NCI-H526 (cell line): ENCODE results near the gene LMF1.

Experiments
- DNase-seq, 2 experiments: peaks; one replicate each; lab custom pipeline; 2025; lab: John Stamatoyannopoulos, UW

Gene LMF1

DNA sequence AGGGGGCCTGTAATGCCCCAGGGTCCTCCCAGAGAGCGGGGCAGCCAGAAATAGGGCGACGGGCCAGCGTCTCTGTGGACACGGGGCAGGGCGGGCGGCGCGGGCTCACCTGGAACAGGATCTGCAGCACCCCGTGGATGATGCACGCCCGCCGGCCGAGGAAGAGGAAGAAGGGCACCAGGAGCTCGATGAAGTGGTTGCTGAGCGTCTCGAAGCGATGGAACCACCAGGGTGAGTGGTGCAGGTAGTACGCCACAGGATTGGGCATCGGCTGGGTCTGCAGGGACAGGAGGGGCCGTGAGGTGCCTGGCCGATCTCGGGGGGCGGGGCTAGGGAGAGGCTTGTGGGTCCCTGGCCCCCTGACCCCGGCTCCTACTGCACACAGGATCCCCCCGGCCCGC lies 91.3 kb downstream of the LMF1 start:
- no peak for DNase-seq

DNA sequence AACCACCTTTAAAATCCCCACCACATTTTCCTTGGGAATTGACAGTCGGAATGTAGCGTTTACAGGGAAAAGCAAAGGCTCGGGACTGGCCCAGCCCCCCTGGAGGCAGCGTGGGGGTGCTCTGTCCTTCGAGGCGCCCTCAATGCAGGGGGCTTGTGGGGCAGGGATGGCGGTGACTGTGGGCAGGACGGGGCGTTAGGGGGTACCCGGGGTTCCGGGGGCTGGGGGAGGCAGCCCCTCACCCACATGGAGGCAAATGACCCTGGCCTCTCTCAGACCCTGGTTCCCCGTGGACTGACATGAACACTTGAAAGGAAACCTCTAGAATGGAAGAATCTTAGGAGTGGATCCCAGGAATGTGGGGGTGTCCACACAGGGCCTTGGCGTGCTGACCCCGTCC lies 91.9 kb downstream of the LMF1 start:
- no peak for DNase-seq

DNA sequence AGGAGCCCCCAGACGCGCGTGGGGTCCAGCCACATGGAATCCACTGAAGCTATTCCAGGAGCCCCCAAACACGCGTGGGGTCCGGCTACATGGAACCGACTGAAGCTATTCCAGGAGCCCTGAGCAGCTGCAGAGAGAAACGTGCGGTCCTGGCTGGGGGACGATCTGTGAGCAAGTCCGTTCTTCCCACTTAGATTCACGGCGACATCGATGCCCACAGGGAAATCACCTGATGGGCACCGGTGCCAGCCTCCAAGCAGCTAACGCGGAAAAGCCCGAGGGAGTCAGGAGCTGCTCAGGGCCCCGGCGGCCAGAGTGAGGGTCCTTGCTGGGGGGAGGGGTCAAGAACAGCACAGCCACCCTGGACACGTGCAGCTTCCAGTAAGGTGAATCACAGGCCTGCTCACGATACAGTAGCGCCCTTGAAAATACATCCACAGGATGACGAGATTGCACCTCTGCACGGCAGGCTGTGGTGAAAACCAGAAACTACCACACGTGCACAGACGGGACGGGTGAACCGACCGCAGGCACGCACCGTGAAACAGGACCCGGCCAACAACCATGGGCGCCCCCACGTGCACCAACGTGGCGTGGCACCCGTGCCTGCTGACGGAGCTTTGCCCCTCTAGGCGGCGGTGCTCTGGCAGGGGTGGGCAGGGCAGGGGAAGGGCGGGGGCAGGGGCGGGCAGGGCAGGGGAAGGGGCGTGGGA lies 92.6 kb downstream of the LMF1 start:
- peak in 1 of 2 experiments; percentile 60 for DNase-seq

DNA sequence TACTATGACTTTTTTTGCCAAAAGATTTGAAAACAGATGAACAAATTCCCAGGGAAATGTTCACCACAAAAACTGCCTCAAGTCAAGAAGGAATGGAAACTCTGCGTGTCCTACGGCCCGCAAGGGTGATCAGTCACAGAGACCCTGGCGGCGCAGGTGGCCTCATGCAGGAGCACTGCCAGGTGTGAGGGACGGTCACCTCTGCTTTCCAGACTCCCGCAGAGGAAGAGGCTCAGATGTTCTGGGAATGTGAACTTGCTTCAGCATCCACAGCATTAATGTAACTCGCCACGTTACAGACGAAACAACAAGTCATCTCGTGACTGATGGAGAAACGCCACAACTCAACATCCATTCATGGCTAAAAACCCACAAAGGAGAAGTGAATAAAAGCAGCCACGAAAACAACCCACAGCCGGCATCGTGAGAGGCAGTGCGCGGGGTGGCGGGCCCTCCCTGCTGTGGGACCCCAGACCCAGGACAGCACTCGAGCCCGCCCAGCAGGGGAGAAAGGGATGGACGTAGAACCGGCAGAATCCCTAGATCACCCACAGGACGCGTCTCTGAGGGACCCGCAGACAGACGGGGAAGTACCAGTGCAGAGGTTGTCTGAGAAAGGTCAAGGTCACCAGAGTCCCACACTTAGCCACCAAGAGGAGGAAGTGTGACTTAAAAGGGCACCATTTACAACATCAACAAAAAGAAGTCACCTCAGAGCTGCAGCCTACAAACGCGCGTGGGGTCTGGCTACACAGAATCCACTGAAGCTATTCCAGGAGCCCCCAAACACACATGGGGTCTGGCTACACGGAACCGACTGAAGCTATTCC lies 93.3 kb downstream of the LMF1 start:
- no peak for DNase-seq

DNA sequence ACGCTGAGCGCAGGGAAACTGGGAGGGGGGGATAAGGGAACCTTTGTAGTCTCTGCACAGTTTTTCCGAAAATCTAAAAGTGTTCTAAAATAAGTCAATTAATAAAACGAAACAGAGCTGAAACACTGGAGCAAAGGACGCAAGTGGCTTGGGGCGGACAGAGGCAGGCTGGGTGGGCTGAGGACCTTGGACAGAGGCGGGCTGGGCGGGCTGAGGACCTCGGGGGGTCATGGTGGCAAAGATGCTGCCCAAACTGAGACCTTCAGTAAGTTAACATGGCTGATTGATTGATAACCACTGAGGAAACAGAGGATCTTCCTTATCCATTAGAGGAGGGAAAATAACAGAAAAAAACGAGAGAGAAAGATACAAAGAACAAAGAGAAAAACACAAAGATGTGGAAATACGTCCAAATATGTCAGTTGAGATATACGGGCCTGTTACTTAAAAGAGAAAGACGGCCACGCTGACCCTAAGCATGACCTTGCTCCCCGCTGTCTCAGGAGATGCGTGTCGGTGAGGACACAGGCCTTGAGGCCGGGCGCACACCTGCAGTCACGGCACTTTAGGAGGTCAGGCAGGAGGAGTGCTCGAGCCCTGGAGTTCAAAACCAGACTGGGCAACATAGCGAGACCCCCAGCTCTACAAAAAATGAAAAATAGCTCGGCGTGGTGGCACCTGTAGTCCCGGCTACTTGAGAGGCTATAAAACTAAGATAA lies 94.1 kb downstream of the LMF1 start:
- DNase-seq: no peak

DNA sequence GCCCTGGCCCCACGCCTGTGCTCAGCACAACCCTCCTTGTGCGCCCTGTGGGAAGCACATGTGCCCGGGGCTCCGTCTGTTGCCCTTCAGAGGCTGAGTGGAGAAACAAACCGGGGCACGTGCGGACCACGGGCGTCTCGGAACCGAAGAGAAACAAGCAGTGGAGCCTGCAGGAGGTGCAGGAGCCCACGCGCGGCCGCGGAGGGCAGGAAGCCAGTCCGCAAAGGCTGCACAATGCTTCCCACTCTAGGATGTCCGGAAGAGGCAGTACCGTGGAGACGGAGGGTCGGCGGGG lies 94.8 kb downstream of the LMF1 start:
- DNase-seq: no peak

DNA sequence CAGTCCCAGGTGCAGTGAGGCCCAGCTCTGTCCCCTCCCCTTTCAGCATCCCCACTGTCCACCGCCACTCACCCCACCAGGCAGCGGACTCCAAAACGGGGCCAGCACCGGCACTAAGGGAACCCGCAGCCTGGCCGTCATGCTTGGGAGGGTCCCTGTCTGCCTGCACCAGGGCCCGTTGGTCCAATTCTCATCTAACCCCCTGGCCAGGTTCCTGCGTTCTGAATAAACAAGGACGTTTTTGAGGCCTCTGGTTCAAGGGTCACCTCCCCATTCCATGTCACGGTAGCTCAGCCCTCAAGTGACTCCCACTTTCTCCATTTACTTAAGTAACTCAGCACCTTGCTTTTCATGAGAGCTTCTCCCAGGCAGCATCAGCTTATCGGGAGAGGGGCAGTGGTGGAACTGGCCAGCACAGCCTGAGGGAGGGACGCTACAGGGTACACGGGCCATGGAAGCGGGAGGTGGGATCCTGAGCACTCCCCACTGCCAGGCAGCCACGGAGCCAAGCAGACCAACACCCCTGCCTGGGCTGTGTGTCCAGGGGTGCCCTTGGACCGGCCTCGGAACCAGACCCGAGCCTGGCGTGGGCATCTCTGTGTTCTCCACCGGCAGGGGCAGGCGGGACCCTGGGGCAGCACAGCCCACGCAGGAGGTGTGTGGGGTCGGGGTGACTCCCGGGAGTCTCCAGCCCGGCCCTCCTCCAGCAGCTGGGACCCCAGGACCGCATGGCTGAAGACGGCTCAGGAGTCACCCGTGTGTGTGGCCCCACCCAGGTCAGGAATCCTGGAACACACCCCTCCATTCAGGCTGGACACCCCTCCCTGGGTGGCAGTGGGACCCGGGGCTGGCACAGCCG lies 95.4 kb downstream of the LMF1 start:
- no peak for DNase-seq

DNA sequence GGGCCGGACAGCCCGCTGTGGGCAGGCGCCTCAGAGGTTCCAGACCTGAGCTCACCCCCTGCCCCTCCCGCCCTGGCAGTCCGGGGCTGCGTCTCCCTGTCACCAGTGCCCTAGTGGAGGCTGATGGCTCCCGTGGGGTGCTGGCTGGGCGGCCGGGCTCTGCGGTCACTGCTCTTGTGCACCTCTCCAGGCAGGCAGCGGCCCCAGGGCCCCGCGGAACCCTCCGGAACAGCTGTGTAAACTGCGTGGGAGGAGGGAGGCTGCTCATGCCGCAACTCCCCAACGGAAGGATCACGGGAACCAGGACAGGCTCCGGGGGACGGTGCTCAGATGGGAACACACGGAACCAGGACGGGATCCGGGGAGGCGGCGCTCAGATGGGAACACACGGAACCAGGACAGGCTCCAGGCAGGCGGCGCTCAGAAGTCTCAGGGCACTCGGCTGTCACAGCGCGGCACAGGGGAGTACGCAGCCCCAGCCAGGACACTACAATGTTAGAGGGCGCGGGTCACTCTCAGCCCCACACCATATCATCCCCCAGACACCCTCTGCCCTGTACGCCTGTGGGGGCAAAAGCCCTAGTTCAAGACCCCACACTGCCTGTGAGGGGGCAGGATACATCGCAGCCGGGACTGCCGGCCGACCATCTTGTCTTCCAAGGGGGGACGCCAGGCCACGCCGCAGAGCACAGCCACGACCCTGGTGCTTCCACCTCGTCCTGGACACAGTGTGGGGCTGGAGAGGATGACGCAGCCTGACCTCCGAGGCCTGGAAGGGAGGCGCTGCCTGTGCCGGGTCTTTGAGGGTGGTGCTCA lies 96.2 kb downstream of the LMF1 start:
- DNase-seq: no peak

DNA sequence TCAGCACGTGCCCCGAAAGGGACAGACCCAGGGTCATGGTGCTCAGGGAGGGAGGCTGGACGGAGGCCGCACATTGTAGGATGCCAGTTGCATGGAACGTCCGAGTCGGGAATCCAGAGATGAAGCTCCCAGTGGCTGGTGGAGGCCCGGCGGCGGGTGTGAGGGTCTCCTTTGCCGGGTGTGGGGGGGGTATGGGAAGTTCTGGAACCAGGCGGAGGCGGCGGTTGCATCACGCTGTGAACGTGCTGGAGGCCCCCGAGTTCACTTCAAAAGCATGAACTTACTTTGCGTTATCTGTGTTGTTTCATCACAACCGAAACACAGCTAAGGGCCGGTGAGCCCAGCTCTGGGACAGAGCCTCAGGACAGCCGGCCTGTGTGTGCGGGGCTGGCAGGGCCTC lies 96.9 kb downstream of the LMF1 start:
- no peak for DNase-seq

DNA sequence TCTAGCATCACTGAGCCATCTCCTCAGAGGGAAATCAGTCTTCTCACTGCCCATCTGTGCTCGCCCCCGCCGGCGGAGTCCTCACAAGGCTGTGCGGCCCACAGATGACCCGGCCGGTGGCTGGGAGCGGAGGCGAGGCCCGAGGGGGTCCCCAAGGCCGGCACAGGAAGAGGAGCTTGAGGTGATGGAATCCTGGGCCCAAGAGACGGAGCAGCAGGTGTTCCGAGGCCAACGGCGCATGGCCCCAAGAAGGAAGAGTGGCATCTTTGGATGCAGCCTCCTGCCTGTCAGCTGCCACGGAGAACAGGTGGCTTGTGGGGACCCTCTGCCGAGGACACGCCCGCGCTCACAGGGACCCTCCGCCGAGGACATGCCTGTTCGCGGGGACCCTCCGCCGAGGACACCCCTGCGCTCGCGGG lies 97.5 kb downstream of the LMF1 start:
- DNase-seq: no peak

DNA sequence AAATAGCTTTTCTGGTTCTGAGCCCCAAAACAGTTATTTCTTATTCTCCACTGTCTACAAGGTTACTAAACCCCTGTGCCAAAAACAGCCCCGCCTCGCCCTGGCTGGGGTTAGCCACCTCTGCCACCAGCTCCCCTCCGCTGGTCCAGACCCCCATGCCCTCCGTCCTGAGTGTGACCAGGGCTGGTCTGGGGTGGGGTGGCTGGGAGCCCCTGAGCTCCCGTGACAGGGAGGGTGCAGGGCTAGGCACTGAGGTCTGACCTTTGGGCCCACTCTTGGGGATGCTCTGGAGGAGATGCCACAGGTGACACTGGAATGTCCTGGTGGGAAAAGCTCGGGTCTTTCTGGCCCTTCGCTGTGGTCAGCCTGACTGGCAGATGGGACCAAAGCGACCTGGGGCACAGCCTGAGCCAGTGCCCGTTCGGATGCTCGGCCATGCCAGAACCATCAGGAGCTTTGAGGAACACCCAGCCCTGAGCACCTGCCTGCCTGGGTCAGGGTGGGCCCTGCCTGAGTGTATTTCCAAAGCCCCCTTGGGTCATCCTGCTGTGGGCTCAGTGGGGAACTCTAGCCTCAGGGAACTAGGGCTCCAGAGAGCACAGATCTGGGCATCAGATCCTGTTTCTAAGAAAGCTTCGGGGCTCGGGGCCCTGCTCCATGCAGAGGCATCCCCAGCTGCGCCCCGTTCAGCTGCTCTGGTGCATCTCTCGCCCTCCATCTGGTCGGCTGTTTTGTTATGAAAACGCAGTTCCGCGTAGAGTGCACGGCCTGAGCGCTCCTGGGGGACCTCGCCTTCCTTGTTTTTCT lies 98.1 kb downstream of the LMF1 start:
- no peak for DNase-seq

DNA sequence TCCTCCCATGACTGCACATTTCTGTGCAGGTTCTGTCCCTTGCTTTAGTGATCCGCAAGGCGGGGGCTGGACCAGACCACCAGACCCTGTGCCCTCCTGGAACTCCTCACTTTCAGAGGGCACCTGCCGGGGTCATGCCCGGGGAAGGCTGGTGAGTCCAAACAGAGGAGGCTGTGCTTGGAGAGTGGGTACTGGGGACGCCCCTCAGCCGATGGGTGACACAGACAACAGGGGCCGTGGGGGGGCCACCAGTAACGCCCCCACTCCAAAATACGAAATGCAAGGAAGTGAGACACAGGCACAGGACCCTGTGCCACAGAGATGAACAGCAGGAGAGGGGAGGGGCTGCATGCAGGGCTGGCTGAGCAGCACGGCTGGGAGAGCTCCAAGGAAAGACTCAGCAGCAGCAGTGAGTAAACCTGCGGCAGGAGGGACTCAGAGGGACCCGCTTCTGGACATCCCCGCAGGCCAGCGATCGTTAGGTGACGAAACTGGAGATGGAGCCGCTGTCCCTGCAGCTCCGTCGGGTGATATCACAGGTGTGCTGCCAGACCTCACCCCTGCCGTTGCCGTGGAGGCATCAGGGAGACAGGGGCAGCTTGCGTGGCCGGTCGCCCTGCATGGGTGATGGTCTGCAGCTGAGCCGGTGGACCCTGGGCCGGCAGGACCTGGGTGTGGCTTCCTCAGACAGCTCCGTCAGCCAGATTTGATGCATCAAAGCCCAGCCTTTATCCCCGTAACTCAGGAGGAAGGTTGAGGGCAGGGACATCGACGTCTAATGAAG lies 99.0 kb downstream of the LMF1 start:
- DNase-seq: no peak

DNA sequence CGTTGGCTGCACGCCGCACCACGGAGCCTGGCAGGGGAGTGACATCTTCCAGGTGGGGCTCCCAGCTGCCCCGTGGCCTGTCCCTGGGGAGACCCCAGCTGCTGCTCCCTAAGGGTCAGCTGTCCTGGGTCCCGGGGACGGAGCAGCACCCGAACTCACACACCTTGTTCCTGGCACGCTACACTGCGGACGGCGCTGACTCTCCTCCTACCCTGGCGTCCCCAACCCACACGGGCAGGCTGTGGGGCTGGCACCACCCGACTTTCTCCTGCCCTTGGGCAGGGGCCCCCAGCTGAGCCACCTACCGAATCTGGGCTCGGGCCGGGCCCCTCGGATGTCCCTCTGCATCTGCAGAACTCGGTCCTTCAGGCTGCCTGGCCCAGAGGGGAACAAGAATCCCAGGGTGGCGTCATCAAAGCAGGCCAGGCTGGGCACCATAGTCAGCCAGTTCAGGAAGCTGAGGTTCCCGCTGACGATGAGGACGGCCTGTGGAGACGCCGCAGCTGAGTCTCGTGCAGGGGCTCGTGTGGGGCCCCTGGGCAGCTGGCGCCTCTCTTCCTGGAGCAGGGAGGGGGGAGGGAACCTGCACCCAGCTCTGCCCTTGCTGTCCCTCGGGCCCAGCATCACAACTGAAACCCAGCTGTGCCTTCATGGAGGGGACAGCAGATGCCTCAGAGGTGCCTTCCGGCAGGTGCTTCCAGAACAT lies 99.8 kb downstream of the LMF1 start:
- DNase-seq: no peak

DNA sequence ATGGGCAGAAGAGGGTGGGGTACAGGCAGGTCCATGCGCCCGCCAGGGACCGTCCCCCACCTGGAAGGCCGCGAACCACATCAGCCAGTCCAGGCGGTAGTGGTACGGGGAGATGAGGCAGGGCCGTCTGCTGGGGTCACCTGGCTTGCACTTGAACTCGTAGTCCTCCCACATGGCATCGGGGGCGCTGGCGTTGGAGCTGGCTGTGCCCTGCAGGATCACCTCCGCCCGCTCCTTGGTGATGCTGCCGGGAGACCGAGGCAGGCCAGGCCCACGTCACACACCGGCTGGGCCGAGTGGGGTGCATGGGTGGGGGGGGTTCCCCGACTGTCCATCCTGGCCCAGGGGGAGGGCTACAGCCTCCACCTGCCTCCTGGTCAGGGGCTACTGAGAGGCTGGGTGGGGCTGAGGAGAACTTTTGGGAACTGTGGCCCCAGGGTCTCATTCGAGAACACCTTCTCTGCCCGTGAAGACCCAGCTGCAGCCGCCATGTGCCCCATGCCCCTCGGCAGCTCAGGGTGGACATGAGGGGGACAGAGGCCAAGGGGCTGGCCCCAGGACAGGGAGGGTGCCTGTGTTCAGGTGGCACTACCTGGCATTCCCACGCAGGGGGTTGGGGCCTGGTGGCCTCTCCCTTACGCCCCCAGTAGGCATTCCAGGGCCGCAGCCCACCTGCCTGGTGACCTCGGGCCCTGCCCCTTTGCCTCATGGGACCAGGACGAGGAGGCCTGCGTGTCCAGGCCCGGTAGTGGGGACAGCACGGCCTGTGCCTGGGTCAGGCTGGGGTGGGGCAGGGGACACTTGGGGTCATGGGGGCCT lies 100.8 kb downstream of the LMF1 start:
- no peak for DNase-seq

DNA sequence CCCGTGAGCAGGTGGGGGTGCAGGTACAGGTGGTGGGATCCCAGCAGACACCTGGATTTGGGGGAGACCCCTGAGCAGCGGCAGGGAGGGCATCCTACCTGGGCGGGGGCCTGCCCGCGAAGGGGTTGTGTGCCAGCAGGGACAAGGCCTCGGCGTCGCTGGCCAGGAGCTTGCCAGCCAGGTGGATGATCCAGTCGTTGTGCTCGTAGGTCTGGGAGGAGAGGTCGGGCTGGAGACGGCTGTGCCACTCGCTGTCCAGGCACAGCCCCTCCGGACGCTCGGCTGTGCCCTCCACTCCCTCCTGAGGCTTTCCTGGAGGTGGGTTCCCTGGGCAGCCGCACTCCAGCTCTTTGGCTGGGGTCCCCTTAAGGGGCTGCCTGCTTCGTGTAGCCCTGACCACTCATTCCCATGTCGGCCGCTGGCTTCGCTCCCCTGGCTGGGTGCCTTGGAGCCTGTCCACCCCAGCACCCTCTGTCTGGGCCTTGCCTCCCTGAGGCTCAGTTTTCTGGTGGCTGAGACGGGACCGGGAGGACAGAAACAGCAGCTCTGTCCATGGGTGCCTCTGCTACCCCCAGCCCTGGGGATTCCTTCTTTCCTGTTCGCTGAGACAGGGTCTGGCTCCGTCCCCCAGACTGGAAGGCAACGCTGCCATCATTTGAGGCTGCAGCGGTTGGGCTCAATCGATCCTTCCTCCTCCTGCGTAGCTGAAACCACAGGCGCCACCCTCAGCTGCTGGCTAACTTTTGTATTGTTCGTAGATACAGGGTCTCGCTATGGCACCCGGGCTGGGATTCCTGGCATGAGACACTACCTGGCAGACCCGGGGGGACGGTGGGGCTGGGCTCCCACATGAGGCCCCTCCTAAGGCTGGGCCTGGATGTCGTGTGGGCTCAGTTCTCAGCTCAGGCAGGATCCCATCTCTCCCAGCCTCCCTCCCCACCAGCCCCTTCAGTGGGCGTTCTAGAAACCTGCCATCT lies 101.7 kb downstream of the LMF1 start:
- DNase-seq: no peak

DNA sequence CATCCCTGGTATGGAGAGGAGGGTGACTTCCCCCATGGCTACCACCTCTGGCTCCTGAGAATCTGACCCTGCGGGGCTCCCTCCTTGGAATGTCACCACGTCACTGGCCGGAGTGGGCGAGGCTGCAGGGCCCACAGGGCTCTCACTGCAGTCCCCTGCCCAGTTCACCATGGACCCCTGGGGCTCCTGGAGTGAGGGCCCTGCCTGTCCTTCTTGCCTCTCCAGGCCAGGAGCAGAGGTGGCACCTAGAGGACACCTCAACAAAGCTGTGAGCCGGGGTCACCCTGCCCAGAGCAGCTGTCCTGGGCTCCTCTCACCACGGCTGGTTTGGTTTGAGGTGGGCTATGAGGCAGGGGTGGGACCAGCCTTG lies 102.4 kb downstream of the LMF1 start:
- DNase-seq: no peak
